Measurements from ENCODE around the gene FAM78B.

Gene FAM78B

DNA sequence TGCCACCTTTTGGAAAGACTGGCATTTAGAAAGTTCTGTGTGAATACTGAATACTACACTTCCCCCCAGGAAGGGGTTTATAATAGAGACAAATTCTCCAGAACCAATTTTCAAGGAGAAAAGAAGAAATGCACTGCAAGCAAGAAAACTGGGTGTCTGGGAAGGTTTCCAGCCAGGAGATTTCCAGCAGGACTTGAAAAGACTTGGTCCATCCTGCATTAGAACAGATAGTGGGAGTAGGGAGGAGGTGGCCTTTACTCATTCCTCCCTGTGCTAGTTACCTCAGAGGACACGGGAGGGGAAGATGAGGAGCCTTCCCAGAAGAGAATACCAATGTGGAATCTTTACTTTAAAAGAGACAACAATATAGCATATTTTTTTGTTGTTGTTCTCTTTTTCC, 52.4 kb downstream of the FAM78B start:
- Mint-ChIP-seq H3K36me3 (no peaks in the 10 kb centered on the region), H3K4me3 (no peak overlapping the region), H3K27ac (no peak overlapping the region), H3K4me1 (no peaks in the 10 kb centered on the region), H3K27me3 (peaks cover under 1% of the 10 kb centered on the region), H3K9me3 (no peaks in the 10 kb centered on the region)

DNA sequence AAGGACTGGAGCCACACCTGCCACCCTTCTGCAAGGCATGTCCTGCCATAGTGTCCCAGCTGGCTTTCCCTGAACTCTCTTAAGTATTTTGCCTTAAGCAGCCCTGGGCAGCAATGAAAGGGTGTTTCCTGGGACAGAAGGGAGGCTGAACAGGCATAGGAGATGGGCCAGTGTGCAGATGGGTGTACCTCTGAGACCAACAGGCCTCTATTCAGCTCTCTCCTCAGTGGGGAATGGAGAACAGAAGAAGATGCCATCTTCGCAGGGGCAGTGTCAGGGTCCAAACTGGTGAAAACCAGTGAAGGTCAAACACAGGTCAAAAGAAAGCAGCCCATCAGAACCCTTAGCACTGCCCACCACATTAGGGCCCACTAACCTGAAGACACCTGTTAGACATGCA, 53.2 kb downstream of the FAM78B start:
- H3K27me3 Mint-ChIP-seq, result no peaks in the 10 kb centered on the region
- no peaks in the 10 kb centered on the region for H3K9me3 Mint-ChIP-seq
- no peaks in the 10 kb centered on the region for H3K4me1 Mint-ChIP-seq
- no peak overlapping the region for H3K4me3 Mint-ChIP-seq
- H3K36me3 Mint-ChIP-seq, result no peaks in the 10 kb centered on the region
- no peak overlapping the region for H3K27ac Mint-ChIP-seq

DNA sequence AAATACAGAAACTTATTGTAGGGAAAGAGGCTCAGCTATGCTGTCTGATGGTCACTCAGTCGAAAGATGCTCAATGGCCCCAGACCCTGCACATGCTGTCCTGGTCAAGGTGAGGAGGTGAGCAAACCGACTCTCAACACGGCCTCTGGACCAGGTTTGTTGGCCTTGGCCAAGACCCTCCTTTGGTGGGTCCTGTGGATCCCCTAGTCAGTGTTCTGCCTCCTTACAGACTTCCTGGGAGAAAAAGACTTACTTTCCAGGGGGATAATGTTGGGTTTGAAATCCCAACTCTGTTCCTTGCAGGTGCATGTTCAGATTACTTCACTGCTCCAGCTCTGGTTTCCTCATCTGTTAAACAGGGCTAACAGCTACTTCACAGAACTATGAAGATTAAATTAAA, 53.8 kb downstream of the FAM78B start:
- Mint-ChIP-seq H3K27ac (no peak overlapping the region), H3K36me3 (no peaks in the 10 kb centered on the region), H3K9me3 (no peaks in the 10 kb centered on the region), H3K4me3 (no peak overlapping the region), H3K27me3 (no peaks in the 10 kb centered on the region), H3K4me1 (no peaks in the 10 kb centered on the region)

DNA sequence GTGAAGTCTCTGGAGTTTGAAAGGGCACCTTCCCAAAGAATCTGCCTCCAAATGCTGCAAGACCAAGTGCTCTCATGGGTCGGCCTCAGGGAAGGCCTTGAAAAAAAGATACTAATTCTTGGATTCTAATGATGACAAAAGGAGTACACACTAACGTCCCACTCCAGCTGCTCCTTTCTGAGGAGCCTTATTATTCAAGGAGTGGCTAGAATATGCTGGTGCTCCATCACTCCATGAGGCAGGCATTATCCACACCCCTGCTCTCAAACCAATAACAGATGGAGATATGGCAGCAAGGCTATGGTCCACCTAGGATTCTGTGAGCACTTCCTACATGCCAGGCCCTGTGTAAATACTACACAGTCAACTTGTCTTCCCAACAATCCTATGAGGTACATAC, 54.4 kb downstream of the FAM78B start:
- H3K4me3 Mint-ChIP-seq, result no peak overlapping the region

DNA sequence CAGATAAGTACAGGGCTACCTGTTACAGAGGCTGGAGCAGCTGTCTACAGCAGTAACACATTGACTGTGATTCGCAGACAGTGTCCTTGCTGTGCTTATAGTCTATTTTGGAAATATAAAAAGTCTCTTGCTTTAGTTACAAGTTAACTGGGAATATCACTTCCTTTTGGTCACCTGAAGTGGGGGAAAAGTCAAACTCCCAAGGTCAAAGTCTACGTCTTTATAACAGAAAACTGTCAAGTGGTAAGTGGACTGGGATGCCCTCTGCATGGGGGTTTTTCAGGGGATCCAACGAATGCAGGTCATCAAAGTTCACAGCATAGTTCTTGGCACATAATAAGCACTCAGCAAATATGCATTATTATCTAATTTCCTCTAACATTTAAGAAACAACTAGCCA, 55.4 kb downstream of the FAM78B start:
- H3K36me3 Mint-ChIP-seq, result no peaks in the 10 kb centered on the region

More for the DNA sequence above, 54.4 kb downstream of the FAM78B start:
- no peaks in the 10 kb centered on the region for H3K27me3 Mint-ChIP-seq
- H3K27ac Mint-ChIP-seq, result no peak overlapping the region
- no peaks in the 10 kb centered on the region for H3K9me3 Mint-ChIP-seq
- H3K36me3 Mint-ChIP-seq, result no peaks in the 10 kb centered on the region
- H3K4me1 Mint-ChIP-seq, result no peaks in the 10 kb centered on the region

DNA sequence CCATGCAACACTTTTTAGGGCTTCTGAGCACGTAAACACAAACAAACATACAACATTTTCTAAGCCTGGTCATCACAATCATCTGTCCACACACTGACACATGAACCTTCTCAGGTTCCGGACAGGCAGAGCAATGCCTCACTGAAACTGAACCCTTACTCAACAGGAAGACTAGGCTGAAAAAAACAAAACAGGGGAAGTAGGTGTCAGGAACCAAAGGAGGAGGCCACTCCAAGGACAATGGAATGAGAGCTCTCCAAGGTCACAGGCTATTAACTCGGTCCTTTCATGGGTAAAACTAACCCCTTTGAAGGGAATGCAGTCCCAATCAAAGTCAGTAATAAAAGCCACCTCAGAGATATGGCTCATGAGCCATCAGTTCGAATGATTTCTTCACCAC, 76.6 kb downstream of the FAM78B start:
- Mint-ChIP-seq H3K4me1 (no peaks in the 10 kb centered on the region), H3K36me3 (no peaks in the 10 kb centered on the region), H3K27me3 (peaks cover 2% of the 10 kb centered on the region), H3K9me3 (no peaks in the 10 kb centered on the region), H3K27ac (no peak overlapping the region), H3K4me3 (no peak overlapping the region)

More for the DNA sequence above, 55.4 kb downstream of the FAM78B start:
- no peaks in the 10 kb centered on the region for H3K27me3 Mint-ChIP-seq
- H3K27ac Mint-ChIP-seq, result no peak overlapping the region
- no peak overlapping the region for H3K4me3 Mint-ChIP-seq
- H3K9me3 Mint-ChIP-seq, result no peaks in the 10 kb centered on the region
- H3K4me1 Mint-ChIP-seq, result no peaks in the 10 kb centered on the region

DNA sequence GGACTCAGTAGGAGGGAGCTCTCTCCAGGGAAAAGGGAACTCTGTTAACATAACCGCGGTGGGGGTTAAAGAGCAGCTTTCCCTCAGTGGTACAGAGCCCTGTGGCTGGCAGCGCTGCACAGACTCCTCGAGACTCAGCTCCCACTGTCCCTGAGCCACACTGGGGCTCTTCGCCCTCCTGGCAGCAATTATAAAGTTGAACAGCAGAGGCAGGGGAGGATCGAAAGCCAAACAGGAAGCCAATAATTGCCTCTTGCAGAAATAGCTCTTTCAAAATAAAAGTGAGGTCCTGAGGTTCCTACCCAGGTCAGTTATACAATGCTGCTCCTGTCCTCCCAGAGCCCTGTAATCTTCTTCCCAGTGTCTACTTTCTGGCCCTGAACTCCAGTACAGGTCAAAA, 77.0 kb downstream of the FAM78B start:
- H3K9me3 Mint-ChIP-seq, result no peaks in the 10 kb centered on the region
- no peak overlapping the region for H3K27ac Mint-ChIP-seq
- H3K4me3 Mint-ChIP-seq, result no peak overlapping the region
- no peaks in the 10 kb centered on the region for H3K27me3 Mint-ChIP-seq
- no peaks in the 10 kb centered on the region for H3K36me3 Mint-ChIP-seq
- no peaks in the 10 kb centered on the region for H3K4me1 Mint-ChIP-seq

DNA sequence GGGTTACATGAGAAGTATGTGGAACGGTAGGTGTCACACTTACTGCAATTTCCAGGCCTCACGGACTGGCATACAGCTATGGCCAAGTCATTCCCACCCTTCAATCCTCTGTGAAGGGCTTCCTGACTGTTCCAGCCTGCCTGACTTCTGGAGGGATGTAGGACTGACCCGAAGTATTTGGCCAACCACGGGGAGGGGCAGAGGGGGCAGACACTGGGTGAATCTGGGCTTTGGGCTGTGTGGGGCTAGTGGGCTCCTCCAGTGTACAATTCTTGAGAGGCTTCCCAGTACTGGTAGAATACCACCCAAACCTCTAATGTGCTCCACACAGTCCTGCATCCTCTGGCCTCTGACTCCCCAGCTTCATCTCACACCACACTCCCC, 78.2 kb downstream of the FAM78B start:
- peaks cover 7% of the 10 kb centered on the region for H3K4me1 Mint-ChIP-seq
- no peak overlapping the region for H3K27ac Mint-ChIP-seq
- H3K4me3 Mint-ChIP-seq, result no peak overlapping the region
- no peaks in the 10 kb centered on the region for H3K36me3 Mint-ChIP-seq
- no peaks in the 10 kb centered on the region for H3K27me3 Mint-ChIP-seq
- H3K9me3 Mint-ChIP-seq, result no peaks in the 10 kb centered on the region

DNA sequence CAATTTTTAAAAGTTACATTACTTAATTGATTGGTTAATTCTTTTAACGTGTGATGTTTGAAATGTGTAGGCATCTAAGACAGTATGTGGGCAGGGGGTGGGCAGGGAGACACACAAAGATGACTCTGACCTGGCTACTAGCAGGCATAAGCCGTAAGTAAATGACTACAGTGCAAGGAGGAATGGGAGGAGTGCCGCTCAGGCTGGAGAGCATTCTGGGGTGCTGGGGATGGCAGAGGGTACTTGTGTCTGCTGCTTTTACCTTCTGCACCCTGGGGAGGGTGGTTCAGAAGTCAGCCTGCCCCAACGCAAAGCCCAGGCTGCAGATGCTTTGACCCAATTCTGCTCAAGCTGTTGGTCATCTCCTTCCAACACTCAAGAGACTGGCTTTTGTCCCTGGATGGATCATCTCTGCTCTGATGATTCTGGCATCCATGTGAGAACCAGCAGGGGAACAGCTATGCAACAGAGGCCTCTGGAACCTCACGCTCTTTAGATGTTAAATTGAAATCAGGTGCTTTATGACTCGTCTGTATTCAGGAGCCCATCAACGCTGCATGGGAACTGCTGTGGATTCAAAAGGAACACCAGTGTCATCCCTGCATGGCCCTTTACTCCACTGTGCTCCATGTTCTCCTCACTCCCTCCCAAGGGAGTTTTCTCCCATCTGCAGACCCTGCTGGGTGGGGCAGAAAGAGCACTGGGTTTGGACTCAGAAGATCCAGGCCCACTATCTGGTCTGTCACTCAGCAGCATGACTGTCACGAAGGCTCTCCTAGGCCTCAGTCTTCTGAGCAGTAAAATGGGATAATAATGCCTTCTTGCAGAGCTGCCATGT, 78.8 kb downstream of the FAM78B start:
- no peak overlapping the region for H3K4me3 Mint-ChIP-seq
- no peaks in the 10 kb centered on the region for H3K27me3 Mint-ChIP-seq

DNA sequence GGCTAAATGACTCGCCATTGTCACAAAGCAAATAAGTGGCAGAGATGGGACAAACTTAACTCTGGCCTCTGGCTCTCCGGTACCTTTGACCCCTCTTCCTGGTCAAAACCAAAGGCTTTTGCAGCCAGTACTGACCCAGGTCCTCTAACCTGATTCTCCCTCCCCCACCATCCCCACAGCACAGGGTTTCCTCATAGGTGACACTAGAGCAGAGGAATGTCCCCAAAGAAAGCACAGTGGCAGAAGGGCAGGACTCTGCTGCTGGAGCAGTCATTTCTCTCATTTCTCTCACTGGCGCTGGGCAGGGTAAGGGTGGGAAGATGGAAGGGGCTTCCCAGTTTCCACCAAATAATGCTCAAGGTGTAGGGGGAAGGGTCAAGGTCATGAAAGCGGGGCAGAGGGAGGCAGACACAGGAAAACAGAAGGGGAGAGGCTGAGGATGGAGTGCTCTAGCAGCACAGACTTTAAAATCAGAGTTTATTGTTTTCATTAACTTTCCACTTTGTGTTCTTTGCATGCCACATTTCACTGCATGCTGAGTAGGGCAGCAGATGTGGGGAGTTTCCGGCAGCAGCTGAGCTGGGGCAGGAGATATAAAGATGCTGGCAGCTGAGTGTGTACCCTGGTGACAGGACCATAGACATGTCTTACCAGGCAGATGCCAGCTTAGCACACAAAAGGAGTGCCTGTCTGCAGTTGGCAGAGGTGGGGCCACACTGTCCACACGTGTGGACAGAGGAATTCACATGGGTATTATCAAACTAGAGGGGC, 80.5 kb downstream of the FAM78B start:
- Mint-ChIP-seq H3K27ac (no peak overlapping the region), H3K4me3 (no peak overlapping the region), H3K9me3 (no peaks in the 10 kb centered on the region), H3K27me3 (no peaks in the 10 kb centered on the region), H3K4me1 (peaks cover 7% of the 10 kb centered on the region), H3K36me3 (no peaks in the 10 kb centered on the region)

More for the DNA sequence above, 78.8 kb downstream of the FAM78B start:
- H3K4me1 Mint-ChIP-seq, result peaks cover 7% of the 10 kb centered on the region
- no peaks in the 10 kb centered on the region for H3K36me3 Mint-ChIP-seq
- H3K9me3 Mint-ChIP-seq, result no peaks in the 10 kb centered on the region
- no peak overlapping the region for H3K27ac Mint-ChIP-seq

DNA sequence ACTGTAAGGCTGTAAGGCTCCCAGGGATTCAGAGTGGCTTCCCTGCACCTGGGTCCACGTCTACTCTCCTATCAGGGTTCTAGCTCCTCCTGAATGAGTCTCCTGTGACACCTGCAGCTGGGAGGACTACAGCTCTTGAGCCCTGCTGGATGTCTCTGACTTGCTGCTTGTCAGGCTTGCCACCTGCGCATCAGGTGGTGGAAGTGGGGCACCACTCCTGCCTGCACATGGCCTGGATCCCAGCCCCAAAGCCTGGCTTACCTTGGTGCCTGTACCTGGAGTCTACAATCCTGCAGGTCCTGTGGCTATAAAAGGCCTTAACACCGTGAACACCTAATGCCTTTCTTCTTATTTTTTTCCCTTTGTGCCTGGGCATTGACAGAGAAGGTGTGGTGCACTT, 82.2 kb downstream of the FAM78B start:
- no peaks in the 10 kb centered on the region for H3K27me3 Mint-ChIP-seq
- H3K4me3 Mint-ChIP-seq, result no peak overlapping the region
- no peak overlapping the region for H3K27ac Mint-ChIP-seq
- no peaks in the 10 kb centered on the region for H3K9me3 Mint-ChIP-seq
- H3K36me3 Mint-ChIP-seq, result no peaks in the 10 kb centered on the region
- H3K4me1 Mint-ChIP-seq, result peaks cover 12% of the 10 kb centered on the region

DNA sequence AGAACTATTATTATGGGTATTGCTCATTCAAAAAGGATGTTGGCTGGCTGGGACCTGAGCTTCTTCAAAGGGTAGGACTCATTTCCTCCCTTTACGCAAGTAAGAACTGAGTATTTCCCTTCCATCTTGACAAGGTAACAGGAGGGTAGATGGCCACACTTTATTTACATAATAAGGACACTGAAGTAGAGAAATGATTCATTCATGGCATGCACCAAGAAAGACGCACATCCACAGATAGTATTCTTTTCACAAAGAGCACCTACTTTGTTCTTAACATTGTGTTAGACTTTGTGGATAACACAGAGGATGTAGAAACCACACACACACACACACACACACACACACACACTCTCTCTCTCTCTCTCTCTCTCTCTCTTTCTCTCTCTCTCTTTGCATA, 82.9 kb downstream of the FAM78B start:
- H3K4me3 Mint-ChIP-seq, result no peak overlapping the region
- peaks cover 12% of the 10 kb centered on the region for H3K4me1 Mint-ChIP-seq
- no peaks in the 10 kb centered on the region for H3K9me3 Mint-ChIP-seq
- H3K27ac Mint-ChIP-seq, result no peak overlapping the region
- H3K27me3 Mint-ChIP-seq, result no peaks in the 10 kb centered on the region
- H3K36me3 Mint-ChIP-seq, result no peaks in the 10 kb centered on the region

DNA sequence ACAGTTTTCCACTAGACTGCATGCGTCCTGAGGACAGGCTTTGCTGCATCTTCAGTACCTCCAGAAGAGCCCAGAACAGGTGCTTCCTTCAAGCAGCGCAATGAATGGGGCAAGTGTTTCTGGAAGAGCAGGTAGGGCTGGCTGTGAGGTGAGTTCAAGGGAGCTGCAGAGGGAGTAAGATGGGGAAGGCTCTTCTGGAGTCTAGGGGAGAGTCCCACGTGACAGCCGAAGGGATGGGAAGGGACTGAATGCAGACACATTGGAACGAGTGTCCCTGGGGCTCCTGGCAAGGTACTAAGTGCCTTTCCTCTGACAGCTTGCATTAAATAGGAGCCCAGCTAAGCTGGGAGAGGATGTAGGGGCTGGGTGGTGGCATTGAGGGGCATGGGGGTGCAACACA, 84.2 kb downstream of the FAM78B start:
- Mint-ChIP-seq H3K36me3 (no peaks in the 10 kb centered on the region), H3K27me3 (no peaks in the 10 kb centered on the region), H3K4me3 (no peak overlapping the region), H3K27ac (no peak overlapping the region), H3K9me3 (no peaks in the 10 kb centered on the region), H3K4me1 (peaks cover 12% of the 10 kb centered on the region)

DNA sequence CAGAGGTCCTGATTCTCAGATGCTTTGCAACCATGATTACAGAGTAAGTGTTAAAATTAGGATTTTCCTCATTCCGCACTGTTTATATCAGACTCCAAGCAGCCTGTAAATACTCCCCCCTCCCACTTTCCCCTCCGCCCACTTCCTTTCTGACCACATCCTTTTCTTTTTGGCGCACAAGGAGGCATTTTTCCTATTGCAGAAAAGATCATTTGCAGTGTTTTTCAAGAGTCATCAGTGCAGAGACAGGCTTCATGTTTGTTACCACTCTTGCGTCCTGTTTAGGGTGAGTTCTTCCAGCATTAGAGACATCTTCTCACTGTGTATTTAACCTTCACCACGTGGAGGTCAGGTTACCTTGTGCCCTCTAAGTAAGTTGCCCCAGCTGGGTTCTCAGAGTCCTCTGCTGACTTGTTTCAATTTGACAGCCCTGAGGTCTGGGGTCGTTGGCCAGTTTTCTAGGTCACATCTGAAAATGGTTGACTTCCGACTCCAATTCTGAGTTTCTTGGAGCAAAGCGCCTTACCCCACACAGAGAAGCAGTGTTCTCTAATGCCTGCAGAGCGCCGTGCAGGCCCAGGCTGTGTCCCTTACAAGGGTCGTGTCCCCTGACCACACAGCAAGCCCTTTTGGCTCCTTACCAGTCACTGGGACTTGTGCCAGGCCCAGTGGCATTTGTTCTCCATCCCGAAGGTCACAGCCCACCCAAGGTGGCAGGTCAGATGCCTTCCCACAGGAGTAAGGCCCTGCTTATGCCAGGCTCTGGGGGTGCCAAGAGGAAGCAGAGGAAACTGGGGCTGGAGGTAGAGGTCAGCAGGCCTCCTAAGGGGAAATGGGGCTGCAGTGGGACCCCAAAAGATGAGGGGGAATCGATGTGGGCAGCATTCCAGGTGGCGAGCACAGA, 85.6 kb downstream of the FAM78B start:
- Mint-ChIP-seq H3K9me3 (no peaks in the 10 kb centered on the region), H3K27me3 (no peaks in the 10 kb centered on the region), H3K4me1 (peaks cover 12% of the 10 kb centered on the region), H3K36me3 (no peaks in the 10 kb centered on the region), H3K4me3 (no peak overlapping the region), H3K27ac (no peak overlapping the region)

DNA sequence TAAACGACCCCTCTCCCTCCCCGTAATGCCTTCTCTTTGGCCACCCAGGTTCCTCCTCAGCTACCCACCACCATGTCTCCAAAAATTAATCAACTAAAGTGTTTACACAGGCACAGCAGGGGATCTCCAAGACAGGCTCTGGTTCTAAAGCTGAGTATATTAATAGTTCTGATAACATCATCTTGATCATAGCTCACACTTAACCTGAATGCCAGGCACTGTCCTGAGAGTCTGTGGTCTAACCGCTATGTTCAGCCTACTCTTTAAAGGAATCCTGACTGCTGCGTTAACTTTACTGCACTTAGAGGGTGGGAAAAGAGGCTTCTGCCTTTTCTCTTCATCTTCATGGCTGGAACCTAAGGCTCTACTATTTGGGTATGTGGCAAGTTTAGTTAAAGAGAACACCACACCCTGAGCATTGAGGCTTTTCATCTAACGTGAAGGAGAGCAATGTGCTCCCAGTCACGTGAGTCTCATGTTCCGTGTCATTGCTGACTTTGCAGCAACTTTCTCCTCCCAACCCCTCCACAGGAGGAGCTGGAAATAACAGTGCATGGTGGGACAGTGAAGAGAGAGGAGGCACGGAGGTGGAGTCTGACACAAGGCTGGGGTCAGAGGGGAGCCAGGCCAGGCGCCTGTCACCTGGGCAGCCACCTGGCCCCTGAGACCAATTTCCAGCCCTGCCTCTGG, 86.4 kb downstream of the FAM78B start:
- Mint-ChIP-seq H3K36me3 (no peaks in the 10 kb centered on the region), H3K4me1 (peaks cover 12% of the 10 kb centered on the region), H3K27ac (no peak overlapping the region), H3K27me3 (no peaks in the 10 kb centered on the region), H3K4me3 (no peak overlapping the region), H3K9me3 (no peaks in the 10 kb centered on the region)
